GM06990 (cell line): ENCODE results near the gene TMEM135.

ENCODE experiments used
- DNase-seq: peaks from one replicate; pipeline ENCODE4 v3.0.0-alpha.2; 2011; ENCODE audit not compliant: insufficient read length; ENCODE audit errors: extremely low read depth
- H3K27me3 ChIP-seq: replicated peaks from 2 replicates; pipeline ENCODE4 v1.6.0; 2011; ENCODE audit warnings: low read length; ENCODE audit not compliant: control insufficient read depth, insufficient read depth
- H3K36me3 ChIP-seq: 2 replicates; pipeline ENCODE4 v1.5.1; 2011; ENCODE audit warnings: low read length; ENCODE audit not compliant: control insufficient read depth, insufficient read depth
- H3K4me3 ChIP-seq: replicated peaks from 2 replicates; pipeline ENCODE4 v1.5.1; 2011; ENCODE audit warnings: low read depth, mild to moderate bottlenecking, control low read depth, low read length
- CTCF ChIP-seq: IDR thresholded peaks from 2 replicates; pipeline ENCODE4 v1.5.1; 2011; ENCODE audit warnings: low read length, control low read depth, mild to moderate bottlenecking, inconsistent platforms; ENCODE audit not compliant: insufficient read depth, poor library complexity, severe bottlenecking

TMEM135 gene

GRCh38 chr11:87063982-87064381 is 26.2 kb downstream of the TMEM135 start:
- DNase-seq: no peak
- no peak for TF ChIP-seq CTCF
- H3K27me3 ChIP-seq: no peaks in the 10 kb centered on the region
- H3K4me3 ChIP-seq: no peak overlapping the region
- no peaks in the 10 kb centered on the region for H3K36me3 ChIP-seq

GRCh38 chr11:87072787-87073186 is 35.1 kb downstream of the TMEM135 start:
- Histone ChIP-seq H3K27me3 (no peaks in the 10 kb centered on the region), H3K36me3 (no peaks in the 10 kb centered on the region; the same call in 1 of the 2 replicates), H3K4me3 (no peak overlapping the region)
- TF ChIP-seq CTCF: no peak
- DNase-seq: no peak

GRCh38 chr11:87076260-87076783 is 38.6 kb downstream of the TMEM135 start:
- Histone ChIP-seq H3K27me3 (no peaks in the 10 kb centered on the region), H3K36me3 (no peaks in the 10 kb centered on the region; the same call in 1 of the 2 replicates), H3K4me3 (no peak overlapping the region)
- TF ChIP-seq CTCF: no peak
- DNase-seq: no peak

- no peak for DNase-seq
Measured at GRCh38 chr11:87076874-87077429, 39.2 kb downstream of the TMEM135 start.

GRCh38 chr11:87081358-87081757 is 43.6 kb downstream of the TMEM135 start:
- peak; percentile 6 for DNase-seq
- Histone ChIP-seq H3K4me3 (peak overlapping the region; percentile 53), H3K36me3 (no peaks in the 10 kb centered on the region), H3K27me3 (no peaks in the 10 kb centered on the region)
- TF ChIP-seq CTCF: no peak

More at GRCh38 chr11:87076874-87077429, 39.2 kb downstream of the TMEM135 start:
- no peak overlapping the region for H3K4me3 ChIP-seq
- no peak for TF ChIP-seq CTCF
- no peaks in the 10 kb centered on the region for H3K27me3 ChIP-seq
- no peaks in the 10 kb centered on the region for H3K36me3 ChIP-seq
